Prostate gland (tissue), 2 donors: ENCODE data around the gene FUT7.

Experiments used
- CTCF ChIP-seq, 4 experiments: fragments of 200-600 bp in 2 of 4; fragments of 450-650 bp in 2 of 4; sonication (generic) in 2 of 4; IDR thresholded peaks; 1 replicate in 3 of 4; 2 replicates in 1 of 4; pipeline ENCODE4 v1.5.1; 2016 to 2019; ENCODE audit warnings: antibody characterized with exemption in 4 of 4, mild to moderate bottlenecking in 2 of 4, moderate library complexity in 2 of 4
- POLR2AphosphoS5 ChIP-seq: sonication (generic); formaldehyde crosslinking; IDR thresholded peaks from one replicate; pipeline ENCODE4 v1.6.1; 2017; ENCODE audit warnings: antibody characterized with exemption

GRCh38 chr9:137071282-137071681 lies 39.4 kb upstream of the FUT7 start:
- TF ChIP-seq CTCF (IDR thresholded peaks at IDR 0.05) (no peak), POLR2AphosphoS5 (no peak)
